Ovary (tissue), 9 donors: ENCODE data around the gene SOX15. TPM values are rescaled to one million over a fixed set of nuclear protein-coding genes. Genes with fewer than 3 reads are reported as not detected.

Source experiments
- DNase-seq, 5 donors: peaks; one replicate each; pipeline ENCODE4 v3.0.0-alpha.2; 2019 to 2020
- H3K27ac ChIP-seq, 2 donors: fragments of 200-600 bp; one replicate each; pipeline versions ENCODE4 v1.5.1 to v1.8.0; 2019 to 2022
- H3K27me3 ChIP-seq: fragments of 200-600 bp; one replicate; pipeline ENCODE4 v1.8.0; 2022
- H3K36me3 ChIP-seq: fragments of 200-600 bp; sonication (generic); one replicate; pipeline ENCODE4 v1.5.1; 2019
- H3K4me1 ChIP-seq: one replicate; pipeline ENCODE4 v1.8.1; 2013; ENCODE audit warnings: mild to moderate bottlenecking, moderate library complexity; ENCODE audit not compliant: insufficient read depth
- H3K4me3 ChIP-seq: fragments of 200-600 bp; sonication (generic); one replicate; pipeline ENCODE4 v1.5.1; 2017
- H3K9me3 ChIP-seq, 2 donors: fragments of 200-600 bp in 1 of 2; sonication (generic) in 1 of 2; one replicate each; pipeline versions ENCODE4 v1.5.1 to v1.8.1; 2013 to 2019; ENCODE audit warnings: mild to moderate bottlenecking in 1 of 2, moderate library complexity in 1 of 2
- CTCF ChIP-seq, 3 donors: fragments of 450-650 bp in 2 of 3; fragments of 200-600 bp in 1 of 3; IDR thresholded peaks; one replicate each; pipeline versions ENCODE4 v1.5.1 to v1.8.0; 2016 to 2022; ENCODE audit warnings: antibody characterized with exemption in 3 of 3, mild to moderate bottlenecking in 1 of 3
- EP300 ChIP-seq: sonication (generic); formaldehyde crosslinking; IDR thresholded peaks from one replicate; pipeline ENCODE4 v1.6.1; 2017; ENCODE audit warnings: antibody characterized with exemption
- POLR2A ChIP-seq: fragments of 450-650 bp; IDR thresholded peaks from one replicate; pipeline ENCODE4 v1.6.1; 2017; ENCODE audit warnings: antibody characterized with exemption, mild to moderate bottlenecking, moderate library complexity
- WGBS, 3 donors: extraction: QIAGEN DNeasy Blood & Tissue Kit in 1 of 3; methylation state at CpG; one replicate each; pipeline versions ENCODE4 v1.1.5 to v1.1.7; 2013 to 2017; 5-methylcytosine and 5-hydroxymethylcytosine counted together
- intact Hi-C, 4 donors: fragments of 100-400 bp; cut with DNase I; formaldehyde crosslinking; loops; one replicate each; pipeline versions ENCODE4 v1.11.0 to v1.15.1; 2022 to 2023
- polyA plus RNA-seq, 2 donors: library from polyadenylated mRNA; stranded (reverse); fragments of 200-250 nt in 1 of 2; fragments of 350-450 nt in 1 of 2; fragmentation: Illumina TruSeq in 1 of 2; extraction: RNeasy Lipid Tissue Mini Kit (QIAGEN cat#74804) in 1 of 2; gene quantifications; one replicate each; pipeline ENCODE4 v1.2.3, GENCODE V29; 2013 to 2014
- total RNA-seq, 7 donors: library from RNA; depleted of rRNA in 2 of 7; stranded (reverse); fragments of >200 nt in 2 of 7; fragmentation: NEBNext Ultra II Directional in 3 of 7; extraction: Animal tissue kit (Norgen Biotek cat#: 25700) in 3 of 7; gene quantifications; one replicate each; pipeline versions ENCODE4 v1.1.0 to v1.2.4, GENCODE V29; 2016 to 2023
- donor health status: DM: no; HTN: no; CAD: no; lungs with moderate emphysema.
- donor health status: DM: no; HTN: no; CAD: no.
- donor health status: Bipolar disorder and iron deficiency.
- donor health status: DM: yes; HTN: yes; CAD: no.
- donor health status: DM: no; HTN: no; CAD: no.
- donor health status: DM: yes; HTN: yes; CAD: no.

SOX15 gene
- total and polyA plus RNA-seq, 9 donors = 2.7 to 17.3 (median 9.6) TPM

- Histone ChIP-seq H3K4me1 (peaks cover 21% of the 10 kb centered on the region), H3K4me3 (no peak overlapping the region), H3K9me3 (no peaks in the 10 kb centered on the region), H3K36me3 (no peaks in the 10 kb centered on the region), H3K27me3 (no peaks in the 10 kb centered on the region), H3K27ac (no peak overlapping the region)
- no peak for DNase-seq
- TF ChIP-seq CTCF (IDR thresholded peaks at IDR 0.05) = no peak
- TF ChIP-seq EP300 = no peak
- no peak for TF ChIP-seq POLR2A
- intact Hi-C loops = loop anchor here in 1 of 4 donors (2.0 kb wide), 1 partner anchor 76 kb away; no protein-coding TSS in a partner anchor
- 66 to 76% (median 72%) methylated on average over 9 of the region's 9 CpGs for WGBS, 3 donors
Measured at GRCh38 chr17:7586673-7587419, 3.0 kb downstream of the SOX15 start.

DNA sequence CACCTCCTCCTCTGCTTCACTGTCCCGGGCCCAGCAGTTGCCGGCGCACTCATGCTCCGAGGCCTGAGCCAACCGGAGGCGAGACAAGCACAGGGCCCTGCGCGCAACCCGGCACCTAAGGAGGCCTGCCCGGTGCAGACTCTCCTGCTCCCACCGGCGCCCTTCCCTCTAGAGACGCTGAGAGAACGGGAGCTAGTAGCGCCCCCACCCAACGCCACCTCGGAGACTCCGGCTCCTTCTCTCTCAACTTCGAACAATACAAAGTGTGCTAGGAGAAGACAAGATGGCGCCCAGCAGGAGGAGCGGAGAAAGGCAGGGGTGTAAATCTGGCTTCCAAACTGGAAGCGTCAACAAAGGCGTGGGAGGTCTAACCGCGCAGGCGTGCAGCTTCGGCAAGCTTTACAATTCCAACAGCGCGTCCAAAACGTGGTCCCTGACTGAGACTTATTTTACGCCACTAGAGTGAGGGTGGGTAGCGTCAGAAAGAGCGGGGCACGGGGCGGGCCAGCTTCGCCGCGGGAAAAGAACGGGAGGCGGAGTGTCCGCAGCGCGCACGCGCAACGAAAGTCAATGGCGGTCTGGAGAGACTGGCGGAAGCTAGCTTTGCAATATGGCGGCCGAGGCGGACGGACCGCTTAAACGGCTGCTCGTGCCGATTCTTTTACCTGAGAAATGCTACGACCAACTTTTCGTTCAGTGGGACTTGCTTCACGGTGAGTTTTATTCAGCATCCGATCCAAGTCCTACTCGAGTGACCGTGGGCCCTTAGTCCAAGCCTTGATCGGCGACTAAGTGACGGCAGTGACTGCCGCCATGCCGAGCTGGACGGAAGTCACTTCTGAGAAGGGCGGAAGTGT lies 6.4 kb downstream of the SOX15 start, which contains the start of gene MPDU1:
MPDU1 (plus strand) TSS at position 600 of the 857 bp plus-strand sequence; CDS start at position 611, 11 bp downstream.
- peak within 1 kb of the TSS; percentile 77 for H3K4me3 ChIP-seq
- peak; percentile 97 to 99 (median 98) for DNase-seq
- H3K27ac ChIP-seq = peak within 1 kb of the TSS; percentile 83 to 93
- TF ChIP-seq CTCF (IDR thresholded peaks at IDR 0.05) (peak in 1 of 3 donors; percentile 3), POLR2A (peak; percentile 35), EP300 (no peak)
- 10 to 13% (median 11%) methylated on average over 67 to 69 of the region's 69 CpGs for WGBS, 3 donors
- intact Hi-C loops = no loop called here
- peaks cover 21% of the 10 kb centered on the region for H3K4me1 ChIP-seq
- no peaks in the 10 kb centered on the region for H3K9me3 ChIP-seq
- H3K27me3 ChIP-seq = no peaks in the 10 kb centered on the region
- H3K36me3 ChIP-seq = no peaks in the 10 kb centered on the region

GRCh38 chr17:7582396-7583252 lies 7.3 kb downstream of the SOX15 start:
- Histone ChIP-seq H3K36me3 (no peaks in the 10 kb centered on the region), H3K9me3 (no peaks in the 10 kb centered on the region), H3K4me1 (peaks cover 18% of the 10 kb centered on the region), H3K4me3 (peak overlapping the region; percentile 77), H3K27ac (peak overlapping the region; percentile 83 to 93), H3K27me3 (no peaks in the 10 kb centered on the region)
- intact Hi-C loops = no loop called here
- TF ChIP-seq EP300 (no peak), POLR2A (no peak), CTCF (IDR thresholded peaks at IDR 0.05) (no peak)
- 67 to 76% (median 75%) methylated on average over 33 to 36 of the region's 36 CpGs for whole genome bisulfite sequencing, 3 donors
- DNase-seq = peak in 4 of 5 donors; percentile 56 to 77 (median 74)
